Endothelial cell of umbilical vein (primary cell): ENCODE measurements around the gene ANKRD13D. TPM values are rescaled to one million over a fixed set of nuclear protein-coding genes. Genes with fewer than 3 reads are reported as not detected.

Source experiments
- BruUV-seq: library from RNA; stranded (reverse); fragments of 400-500 nt; replicated peaks from 2 replicates; lab custom pipeline; 2021; lab: Mats Ljungman, UMichigan
- CTCF ChIA-PET: fragments of 300-600, 350-600 bp; sonication (Branson Sonifier 250); formaldehyde crosslinking; loops from one replicate; lab custom pipeline; 2021; ENCODE audit warnings: antibody characterized with exemption, inconsistent platforms; lab: Charles Lee
- POLR2A ChIA-PET: fragments of 300-600, 350-600 bp; sonication (Branson Sonifier 250); formaldehyde crosslinking; loops from one replicate; lab custom pipeline; 2021; ENCODE audit warnings: antibody characterized with exemption, inconsistent platforms; lab: Charles Lee
- DNase-seq: peaks from one replicate; pipeline ENCODE4 v3.0.0-alpha.2; 2011; ENCODE audit warnings: low read depth, low spot score
- FAIRE-seq: peaks from 2 replicates; lab custom pipeline; 2011; peaks lifted over from hg19 to GRCh38; lab: Jason Lieb, UNC
- H2AFZ ChIP-seq: 2 replicates; pipeline ENCODE4 v1.6.0; 2012; ENCODE audit warnings: low read depth, low read length, control low read depth, inconsistent platforms
- H3K27ac ChIP-seq: 2 replicates; pipeline ENCODE4 v1.5.1; 2011; ENCODE audit warnings: low read depth, mild to moderate bottlenecking, control low read depth, low read length, moderate library complexity; ENCODE audit not compliant: insufficient read depth
- H3K27me3 ChIP-seq, 2 experiments: 2 replicates each; pipeline versions ENCODE4 v1.6.0 to v1.6.1; 2011; ENCODE audit warnings: low read length in 2 of 2, mixed read lengths in 1 of 2; ENCODE audit not compliant: control insufficient read depth in 2 of 2, insufficient read depth in 2 of 2
- H3K36me3 ChIP-seq, 2 experiments: 2 replicates in 1 of 2; 3 replicates in 1 of 2; pipeline ENCODE4 v1.5.1; 2011; ENCODE audit warnings: low read length in 2 of 2, mild to moderate bottlenecking in 1 of 2, moderate library complexity in 1 of 2; ENCODE audit not compliant: control insufficient read depth in 2 of 2, insufficient read depth in 2 of 2; ENCODE audit errors: extremely low read depth in 1 of 2
- H3K4me1 ChIP-seq: 3 replicates; pipeline ENCODE4 v1.5.1; 2011; ENCODE audit warnings: mild to moderate bottlenecking, low read length; ENCODE audit not compliant: control insufficient read depth, insufficient read depth; ENCODE audit errors: extremely low read depth
- H3K4me2 ChIP-seq: 2 replicates; pipeline ENCODE4 v1.6.1; 2011; ENCODE audit warnings: low read length, control low read depth, mixed read lengths; ENCODE audit not compliant: insufficient read depth
- H3K4me3 ChIP-seq, 3 experiments: fragments of 200-600 bp in 1 of 3; sonication (generic), shearing (Covaris generic) in 1 of 3; replicated peaks in 1 of 3; 2 replicates each; pipeline ENCODE4 v1.5.1; 2011 to 2016; ENCODE audit warnings: control low read depth in 3 of 3, low read length in 3 of 3, mild to moderate bottlenecking in 2 of 3, inconsistent platforms in 1 of 3, low read depth in 1 of 3, moderate library complexity in 1 of 3; ENCODE audit not compliant: insufficient read depth in 1 of 3
- H3K79me2 ChIP-seq: 2 replicates; pipeline ENCODE4 v1.6.0; 2012; ENCODE audit warnings: low read length, inconsistent platforms; ENCODE audit not compliant: control insufficient read depth, insufficient read depth
- H3K9ac ChIP-seq: replicated peaks from 2 replicates; pipeline ENCODE3; 2011; ENCODE audit warnings: low read length, control low read depth; ENCODE audit not compliant: insufficient read depth; ENCODE audit errors: extremely low read depth
- H3K9me1 ChIP-seq: replicated peaks from 3 replicates; pipeline ENCODE4 v1.6.0; 2011; ENCODE audit warnings: mild to moderate bottlenecking, low read length; ENCODE audit not compliant: control insufficient read depth, insufficient read depth; ENCODE audit errors: extremely low read depth
- H3K9me3 ChIP-seq: replicated peaks from 2 replicates; pipeline ENCODE4 v1.5.1; 2012; ENCODE audit warnings: low read length, inconsistent platforms; ENCODE audit not compliant: control insufficient read depth, insufficient read depth
- H4K20me1 ChIP-seq: replicated peaks from 2 replicates; pipeline ENCODE3; 2011; ENCODE audit warnings: mild to moderate bottlenecking, low read length; ENCODE audit not compliant: control insufficient read depth, insufficient read depth; ENCODE audit errors: extremely low read depth
- EZH2 ChIP-seq: IDR thresholded peaks from 2 replicates; pipeline ENCODE4 v1.6.1; 2012; ENCODE audit warnings: borderline replicate concordance, low read depth, mild to moderate bottlenecking, moderate library complexity, low read length, inconsistent platforms; ENCODE audit not compliant: severe bottlenecking
- FOS ChIP-seq: IDR thresholded peaks from 2 replicates; pipeline ENCODE4 v1.6.1; 2011; ENCODE audit warnings: mild to moderate bottlenecking, low read length, moderate library complexity, borderline replicate concordance; ENCODE audit not compliant: insufficient read depth
- GATA2 ChIP-seq: IDR thresholded peaks from 2 replicates; pipeline ENCODE4 v1.7.0; 2011; ENCODE audit warnings: low read depth, mild to moderate bottlenecking, moderate library complexity, mixed read lengths, low read length; ENCODE audit not compliant: insufficient read length, insufficient read depth
- JUN ChIP-seq: IDR thresholded peaks from 2 replicates; pipeline ENCODE4 v1.6.1; 2011; ENCODE audit warnings: borderline replicate concordance, low read depth; ENCODE audit not compliant: insufficient read length, insufficient read depth
- MYC ChIP-seq: IDR thresholded peaks from one replicate; pipeline ENCODE4 v1.6.1; 2011; ENCODE audit warnings: mild to moderate bottlenecking, low read depth, low read length
- POLR2A ChIP-seq: IDR thresholded peaks from 2 replicates; pipeline ENCODE4 v1.6.1; 2012; ENCODE audit warnings: low read depth, mild to moderate bottlenecking, control low read depth, low read length
- POLR2AphosphoS5 ChIP-seq: IDR thresholded peaks from 2 replicates; pipeline ENCODE4 v1.6.1; 2012; ENCODE audit warnings: low read depth, mild to moderate bottlenecking, control low read depth, low read length, moderate library complexity; ENCODE audit not compliant: insufficient read depth
- dilution Hi-C: fragments of 300-500 bp; cut with MboI; formaldehyde crosslinking; loops from one replicate; pipeline ENCODE4 v1.15.0; 2019; ENCODE audit warnings: low sequenced_read_pairs; ENCODE audit not compliant: extremely low pct_ligation_motif_present
- intact Hi-C: fragments of 100-400 bp; cut with micrococcal nuclease; formaldehyde crosslinking; loops from one replicate; pipeline ENCODE4 v1.10.0; 2022
- polyA plus RNA-seq, 4 experiments: library from polyadenylated mRNA; depleted of rRNA in 3 of 4; stranded (reverse) in 3 of 4; unstranded in 1 of 4; fragments of >200 nt; gene quantifications; 2 replicates each; pipeline versions ENCODE4 v1.2.1 to v1.2.3, GENCODE V29; 2011 to 2012; ENCODE audit warnings: missing spikeins in 1 of 4
- total RNA-seq: library from RNA; stranded (reverse); gene quantifications from 2 replicates; pipeline ENCODE4 v1.2.3, GENCODE V29; 2021
- TF ChIP-seq, protein P1 (sequence below): IDR thresholded peaks from 2 replicates; pipeline ENCODE4 v1.6.1; 2011; ENCODE audit not compliant: insufficient read depth, insufficient read length
- TF ChIP-seq, protein P2 (sequence below), 2 donors: IDR thresholded peaks; 1 replicate in 1 of 2; 2 replicates in 1 of 2; pipeline ENCODE4 v1.5.1; 2011; ENCODE audit warnings: low read length in 2 of 2, mild to moderate bottlenecking in 2 of 2, moderate library complexity in 2 of 2, control low read depth in 1 of 2, inconsistent platforms in 1 of 2, low read depth in 1 of 2; ENCODE audit not compliant: insufficient read depth in 1 of 2; ENCODE audit errors: extremely low read depth in 1 of 2

Gene ANKRD13D
- total and polyA plus RNA-seq, 2 donors (not counting 3 experiments of a cell fraction or from before 2014, with no cell fraction given) = 43.5 to 57.5 TPM

DNA sequence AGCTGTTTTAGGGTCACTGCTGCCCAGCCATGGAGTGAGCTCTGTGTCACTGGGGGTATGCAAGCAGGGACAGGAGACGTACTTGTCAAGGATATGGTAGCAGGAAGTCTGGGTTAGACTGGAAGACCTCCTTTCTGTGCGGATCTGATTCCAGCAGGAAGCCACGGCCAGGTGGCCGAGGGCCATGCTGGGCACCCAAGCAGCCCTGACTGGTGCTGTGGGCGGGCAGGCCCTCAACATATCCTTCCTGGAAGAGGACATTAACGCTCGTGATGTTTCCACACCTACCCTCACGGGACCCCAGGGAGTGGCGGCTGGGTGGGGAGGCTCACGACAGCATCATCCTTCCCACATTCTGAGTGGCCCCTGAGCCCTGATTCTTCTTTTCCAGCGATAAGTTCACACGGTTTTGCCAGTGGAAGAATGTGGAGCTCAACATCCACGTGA lies 8.7 kb upstream of the ANKRD13D start:
- no peaks in the 10 kb centered on the region for H3K27me3 ChIP-seq
- peaks cover 17% of the 10 kb centered on the region for H3K4me1 ChIP-seq
- intact Hi-C loops (no loop called here), dilution Hi-C loops (no loop called here)
- no peaks in the 10 kb centered on the region for H3K9me3 ChIP-seq
- no peak overlapping the region for H3K4me2 ChIP-seq
- no peak overlapping the region for H3K27ac ChIP-seq
- H3K9ac ChIP-seq = no peak overlapping the region
- no peaks in the 10 kb centered on the region for H3K9me1 ChIP-seq
- H3K36me3 ChIP-seq = peaks cover 8 to 58% of the 10 kb centered on the region in 2 experiments
- no peak for TF ChIP-seq POLR2AphosphoS5
- no peak for TF ChIP-seq FOS
- no peak for DNase-seq
- no TSS peak for BruUV-seq
- H3K4me3 ChIP-seq = no peak overlapping the region
- CTCF ChIA-PET = interaction anchor here (1.1 kb wide), 1 partner anchor 37 kb away, joined by 3 read pairs; no protein-coding TSS in a partner anchor
- no peak overlapping the region for H2AFZ ChIP-seq
- FAIRE-seq = no peak
- POLR2A ChIA-PET = no interaction called here
- peaks cover 18% of the 10 kb centered on the region for H3K79me2 ChIP-seq
- no peaks in the 10 kb centered on the region for H4K20me1 ChIP-seq

DNA sequence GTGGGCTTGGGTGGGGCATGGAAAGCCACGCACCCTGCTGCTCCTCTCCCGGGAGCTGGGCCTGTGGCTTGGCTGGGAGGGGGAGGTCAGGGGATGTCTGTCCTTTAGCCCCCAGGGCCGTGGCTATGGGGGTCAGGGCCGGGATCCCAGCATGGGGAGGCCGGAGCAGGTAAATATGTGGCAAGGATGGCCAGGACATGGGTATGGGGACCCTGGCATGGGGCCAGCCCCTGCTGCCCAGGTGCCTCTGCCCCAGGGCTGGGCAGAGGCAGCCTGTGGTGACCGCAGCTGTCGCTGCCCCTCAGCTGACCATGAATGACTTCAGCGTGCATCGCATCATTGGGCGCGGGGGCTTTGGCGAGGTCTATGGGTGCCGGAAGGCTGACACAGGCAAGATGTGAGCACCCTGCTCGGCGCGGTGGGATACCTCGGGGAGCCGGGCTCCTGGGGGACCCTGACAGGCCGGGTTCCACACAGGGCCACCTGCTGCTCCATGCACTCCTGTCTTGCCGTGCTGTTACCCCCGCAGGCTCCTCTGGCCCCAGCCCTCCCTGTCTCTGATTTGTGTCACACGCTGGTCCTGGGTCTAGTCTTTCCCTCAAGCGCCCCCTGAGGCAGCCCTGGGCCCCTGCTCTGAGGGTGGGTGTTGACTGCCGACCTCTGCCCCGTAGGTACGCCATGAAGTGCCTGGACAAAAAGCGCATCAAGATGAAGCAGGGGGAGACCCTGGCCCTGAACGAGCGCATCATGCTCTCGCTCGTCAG lies 8.1 kb upstream of the ANKRD13D start:
- peaks cover 12% of the 10 kb centered on the region for H3K79me2 ChIP-seq
- intact Hi-C loops (no loop called here), dilution Hi-C loops (no loop called here)
- no peak overlapping the region for H3K9ac ChIP-seq
- no peaks in the 10 kb centered on the region for H3K9me1 ChIP-seq
- H3K27me3 ChIP-seq = no peaks in the 10 kb centered on the region
- peaks cover 17% of the 10 kb centered on the region for H3K4me1 ChIP-seq
- no TSS peak for BruUV-seq
- H3K36me3 ChIP-seq = peaks cover 8 to 62% of the 10 kb centered on the region in 2 experiments
- no peaks in the 10 kb centered on the region for H3K9me3 ChIP-seq
- no peak overlapping the region for H2AFZ ChIP-seq
- DNase-seq = no peak
- TF ChIP-seq MYC = no peak
- TF ChIP-seq, protein P1, sequence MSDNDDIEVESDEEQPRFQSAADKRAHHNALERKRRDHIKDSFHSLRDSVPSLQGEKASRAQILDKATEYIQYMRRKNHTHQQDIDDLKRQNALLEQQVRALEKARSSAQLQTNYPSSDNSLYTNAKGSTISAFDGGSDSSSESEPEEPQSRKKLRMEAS = no peak
- no peak for TF ChIP-seq POLR2A
- no peak for TF ChIP-seq POLR2AphosphoS5
- TF ChIP-seq FOS = no peak
- TF ChIP-seq JUN = no peak
- TF ChIP-seq, protein P2, sequence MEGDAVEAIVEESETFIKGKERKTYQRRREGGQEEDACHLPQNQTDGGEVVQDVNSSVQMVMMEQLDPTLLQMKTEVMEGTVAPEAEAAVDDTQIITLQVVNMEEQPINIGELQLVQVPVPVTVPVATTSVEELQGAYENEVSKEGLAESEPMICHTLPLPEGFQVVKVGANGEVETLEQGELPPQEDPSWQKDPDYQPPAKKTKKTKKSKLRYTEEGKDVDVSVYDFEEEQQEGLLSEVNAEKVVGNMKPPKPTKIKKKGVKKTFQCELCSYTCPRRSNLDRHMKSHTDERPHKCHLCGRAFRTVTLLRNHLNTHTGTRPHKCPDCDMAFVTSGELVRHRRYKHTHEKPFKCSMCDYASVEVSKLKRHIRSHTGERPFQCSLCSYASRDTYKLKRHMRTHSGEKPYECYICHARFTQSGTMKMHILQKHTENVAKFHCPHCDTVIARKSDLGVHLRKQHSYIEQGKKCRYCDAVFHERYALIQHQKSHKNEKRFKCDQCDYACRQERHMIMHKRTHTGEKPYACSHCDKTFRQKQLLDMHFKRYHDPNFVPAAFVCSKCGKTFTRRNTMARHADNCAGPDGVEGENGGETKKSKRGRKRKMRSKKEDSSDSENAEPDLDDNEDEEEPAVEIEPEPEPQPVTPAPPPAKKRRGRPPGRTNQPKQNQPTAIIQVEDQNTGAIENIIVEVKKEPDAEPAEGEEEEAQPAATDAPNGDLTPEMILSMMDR (IDR thresholded peaks at IDR 0.05; ENCODE audit: extremely low read depth in 1 of 2, insufficient read depth in 1 of 2, low read depth in 1 of 2, low read length in 2 of 2) = no peak
- no peak for TF ChIP-seq GATA2
- TF ChIP-seq EZH2 = no peak
- H3K4me2 ChIP-seq = no peak overlapping the region
- CTCF ChIA-PET = no interaction called here
- no peak for FAIRE-seq
- H3K27ac ChIP-seq = no peak overlapping the region
- POLR2A ChIA-PET = no interaction called here
- H3K4me3 ChIP-seq = no peak overlapping the region
- H4K20me1 ChIP-seq = no peaks in the 10 kb centered on the region
